HG03575 (cell line): Measurements from ENCODE around the gene PDE4B.

Experiments used
- ATAC-seq: cut with Tn5 transposase; IDR thresholded peaks from one replicate; pipeline ENCODE4 v1.9.1; 2021; ENCODE audit not compliant: unreplicated experiment, insufficient number of reproducible peaks, low FRiP score; ENCODE audit errors: extremely low read depth

PDE4B gene

GRCh38 chr1:65792669-65793358 lies at the start of gene PDE4B:
TSS of gene PDE4B (plus strand) at chr1:65792895.
- ATAC-seq, result no peak

- no peak for ATAC-seq
Measured at GRCh38 chr1:65744731-65745130, 48.0 kb upstream of the PDE4B start.

- ATAC-seq, result no peak
Measured at GRCh38 chr1:65751961-65752360, 40.7 kb upstream of the PDE4B start.

GRCh38 chr1:65756616-65757015 lies 36.1 kb upstream of the PDE4B start:
- ATAC-seq, result no peak

GRCh38 chr1:65757531-65757930 lies 35.2 kb upstream of the PDE4B start:
- no peak for ATAC-seq

- ATAC-seq, result no peak
Measured at GRCh38 chr1:65758128-65758527, 34.6 kb upstream of the PDE4B start.

- no peak for ATAC-seq
Measured at GRCh38 chr1:65759516-65759915, 33.2 kb upstream of the PDE4B start.

- no peak for ATAC-seq
Measured at GRCh38 chr1:65762081-65762862, 30.4 kb upstream of the PDE4B start.

- ATAC-seq, result no peak
Measured at GRCh38 chr1:65764052-65764451, 28.6 kb upstream of the PDE4B start.

- ATAC-seq, result no peak
Measured at GRCh38 chr1:65765631-65766030, 27.1 kb upstream of the PDE4B start.

- no peak for ATAC-seq
Measured at GRCh38 chr1:65769636-65770035, 23.1 kb upstream of the PDE4B start.

GRCh38 chr1:65772607-65773006 lies 20.1 kb upstream of the PDE4B start:
- ATAC-seq, result no peak

- ATAC-seq, result no peak
Measured at GRCh38 chr1:65773391-65774123, 19.1 kb upstream of the PDE4B start.

GRCh38 chr1:65788762-65789161 lies 3.9 kb upstream of the PDE4B start:
- no peak for ATAC-seq

- ATAC-seq, result no peak
Measured at GRCh38 chr1:65791396-65791795, 1.3 kb upstream of the PDE4B start.

GRCh38 chr1:65791801-65792668 lies 660 bp upstream of the PDE4B start:
- no peak for ATAC-seq

- no peak for ATAC-seq
Measured at GRCh38 chr1:65793359-65793732, 651 bp downstream of the PDE4B start.

GRCh38 chr1:65795311-65795710 lies 2.6 kb downstream of the PDE4B start:
- no peak for ATAC-seq

- ATAC-seq, result no peak
Measured at GRCh38 chr1:65799601-65800000, 6.9 kb downstream of the PDE4B start.
